Astrocyte of the hippocampus (primary cell): ENCODE data around the gene WDR27.
"Not testable (repeated sequence)": the region's sequence is repeated elsewhere in the genome, so short reads cannot be mapped to it uniquely, and the experiment has no call there.

ENCODE experiments used
- DNase-seq: peaks from one replicate; pipeline ENCODE4 v3.0.0; 2011; ENCODE audit warnings: low read depth, low spot score

The WDR27 gene

GRCh38 chr6:169445661-169446581, 255.9 kb downstream of the WDR27 start:
- no peak for DNase-seq

- DNase-seq: no peak
These were observed 256.6 kb downstream of the WDR27 start for GRCh38 chr6:169445227-169445626.

- DNase-seq: no peak
These were observed 260.5 kb downstream of the WDR27 start for GRCh38 chr6:169441292-169441691.

GRCh38 chr6:169439710-169440109, 262.1 kb downstream of the WDR27 start:
- no peak for DNase-seq

- not testable (repeated sequence) for DNase-seq
These were observed 267.3 kb downstream of the WDR27 start for GRCh38 chr6:169434554-169434953.

DNA sequence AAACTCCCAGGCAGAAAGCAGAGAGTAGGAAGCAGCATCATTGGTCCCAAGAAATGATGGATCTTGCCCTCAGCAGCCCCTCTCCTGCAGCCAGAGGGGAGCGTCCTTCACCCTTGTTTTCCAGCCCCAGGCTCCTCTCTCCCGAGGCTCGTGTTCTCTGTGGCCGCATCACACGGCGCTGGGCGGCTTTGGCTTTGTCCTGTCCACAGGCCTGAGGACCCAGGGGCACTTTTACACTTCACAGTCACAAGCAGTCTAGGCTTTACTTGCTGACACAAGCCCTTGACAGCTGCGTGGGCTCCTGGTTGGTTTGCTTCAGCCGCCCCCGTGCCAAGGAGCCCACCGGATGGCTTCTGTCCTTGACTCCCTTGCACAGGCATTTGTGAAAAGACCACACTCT, 272.8 kb downstream of the WDR27 start:
- no peak for DNase-seq

DNA sequence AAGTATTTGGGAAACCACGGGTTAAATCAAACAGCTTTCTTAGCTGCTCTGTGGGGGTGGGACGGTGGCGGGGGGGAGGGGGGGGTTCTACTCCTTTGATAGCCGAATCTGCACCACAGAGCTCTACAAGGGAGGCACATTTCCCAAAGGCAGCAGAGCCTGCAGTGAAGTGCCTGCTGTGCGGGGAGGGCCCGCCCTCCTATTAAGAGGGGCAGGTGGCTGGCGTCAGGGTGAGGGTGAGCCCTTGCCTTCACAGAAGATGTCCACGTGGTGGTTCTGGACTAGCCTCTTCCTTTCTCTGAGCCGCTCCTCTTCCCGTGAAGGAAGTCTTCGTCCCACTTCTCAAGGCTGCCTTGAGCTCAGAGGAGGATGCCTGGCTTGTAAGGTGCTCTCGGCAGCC, 273.3 kb downstream of the WDR27 start:
- DNase-seq: peak; percentile 19

DNA sequence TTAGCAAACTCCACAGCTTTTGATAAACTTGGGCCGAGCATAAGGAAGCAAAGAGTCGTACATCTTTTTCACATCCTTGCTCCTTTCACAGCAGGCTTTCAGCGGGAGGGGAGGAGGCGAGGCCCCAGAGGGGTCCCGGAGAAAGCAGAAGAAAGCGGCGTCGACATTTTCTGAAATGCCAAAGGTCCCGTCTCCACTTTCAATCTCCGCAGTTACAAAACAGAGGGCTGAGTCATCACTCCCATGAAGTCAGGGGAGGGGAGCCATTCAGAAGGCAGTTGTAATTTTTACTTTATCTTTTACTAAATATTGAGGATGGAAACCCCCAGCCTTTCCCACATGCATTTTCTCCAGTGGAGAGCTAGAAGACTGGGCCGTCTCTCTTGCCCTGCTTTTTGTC, 274.0 kb downstream of the WDR27 start:
- peak; percentile 78 for DNase-seq

- DNase-seq: no peak
These were observed 275.2 kb downstream of the WDR27 start for GRCh38 chr6:169426611-169427010.

DNA sequence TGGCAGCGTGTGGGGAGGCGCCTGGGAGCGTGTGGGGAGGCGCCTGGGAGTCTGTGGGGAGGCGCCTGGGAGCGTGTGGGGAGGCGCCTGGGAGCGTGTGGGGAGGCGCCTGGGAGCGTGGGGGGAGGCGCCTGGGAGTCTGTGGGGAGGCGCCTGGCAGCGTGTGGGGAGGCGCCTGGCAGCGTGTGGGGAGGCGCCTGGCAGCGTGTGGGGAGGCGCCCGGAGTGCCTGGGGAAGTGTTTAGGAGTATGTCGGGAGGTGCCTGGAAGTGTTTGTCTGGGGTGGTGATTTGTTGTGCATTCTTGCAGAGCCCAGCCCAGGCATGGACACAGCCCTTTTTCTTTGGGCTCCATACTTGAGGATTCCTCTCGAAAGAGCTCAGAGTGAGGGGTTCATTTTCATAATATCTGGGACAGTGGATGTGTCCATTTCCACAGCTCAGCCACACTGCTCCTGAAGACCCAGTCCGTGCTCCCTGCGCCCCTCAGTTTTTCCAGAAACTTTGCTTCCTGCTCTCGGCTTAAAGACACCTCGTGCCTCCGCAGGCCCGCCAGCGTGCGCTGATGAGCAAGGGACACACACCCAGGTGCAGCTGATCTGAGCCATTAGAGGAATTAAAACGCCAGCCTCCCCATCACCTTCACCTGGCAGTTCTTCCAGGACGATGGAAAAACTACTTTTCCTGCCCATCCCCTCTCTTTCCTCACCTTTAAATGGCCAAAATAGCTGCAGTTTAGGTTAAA, 276.0 kb downstream of the WDR27 start:
- DNase-seq: no peak

- no peak for DNase-seq
These were observed 277.0 kb downstream of the WDR27 start for GRCh38 chr6:169424821-169425240.

DNA sequence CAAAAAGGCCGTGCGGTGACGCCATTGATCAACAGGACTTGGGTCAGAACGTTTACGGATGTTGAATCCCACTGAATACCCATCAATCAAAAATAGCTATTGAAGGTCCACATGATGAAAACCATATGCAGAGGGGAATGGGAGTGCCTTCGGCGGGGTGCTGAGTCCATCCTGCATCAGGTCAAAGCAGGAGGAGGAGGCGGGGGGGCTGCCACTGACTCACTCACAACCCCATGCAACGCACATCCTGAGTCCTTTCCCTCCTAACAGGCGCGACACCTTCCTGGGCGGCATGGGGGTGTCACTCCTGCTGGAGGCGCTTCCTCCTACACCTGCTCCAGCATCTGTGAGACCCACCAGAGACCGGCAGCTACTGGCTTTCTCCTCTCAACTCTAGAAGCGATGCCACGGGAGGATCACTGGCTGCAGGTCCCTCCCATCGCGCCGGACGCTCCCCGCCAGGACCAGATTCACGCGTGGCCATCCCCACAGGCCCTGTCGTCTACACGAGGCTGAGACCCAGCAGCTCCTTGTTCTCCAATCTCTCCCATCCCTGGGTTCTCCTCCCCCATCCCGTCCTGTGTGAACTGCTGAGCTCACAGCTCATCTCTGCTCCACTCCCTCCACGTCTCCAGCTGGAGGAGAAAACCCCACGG, 277.6 kb downstream of the WDR27 start:
- DNase-seq: no peak

GRCh38 chr6:169421586-169422264, 280.1 kb downstream of the WDR27 start:
- no peak for DNase-seq

GRCh38 chr6:169420912-169421543, 280.8 kb downstream of the WDR27 start:
- DNase-seq: peak; percentile 30

GRCh38 chr6:169417101-169417500, 284.7 kb downstream of the WDR27 start:
- no peak for DNase-seq

DNA sequence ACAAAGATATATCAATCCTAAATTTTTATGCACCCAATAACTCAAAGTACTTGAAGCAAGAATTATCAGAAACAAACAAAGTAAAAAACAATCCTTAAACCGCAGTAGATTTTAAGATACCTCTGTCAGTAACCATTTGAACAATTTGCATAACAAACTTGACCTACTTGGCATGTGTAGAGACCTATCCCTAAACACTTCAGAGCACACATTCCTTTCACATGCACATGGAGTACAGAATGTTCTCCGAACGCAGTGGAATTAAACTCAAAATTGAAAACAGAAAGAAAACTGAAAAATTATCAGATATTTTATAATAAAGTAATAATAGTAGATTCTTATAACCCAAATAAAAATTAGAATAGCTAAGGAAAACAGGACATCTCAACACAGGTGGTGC, 285.6 kb downstream of the WDR27 start:
- DNase-seq: no peak

DNA sequence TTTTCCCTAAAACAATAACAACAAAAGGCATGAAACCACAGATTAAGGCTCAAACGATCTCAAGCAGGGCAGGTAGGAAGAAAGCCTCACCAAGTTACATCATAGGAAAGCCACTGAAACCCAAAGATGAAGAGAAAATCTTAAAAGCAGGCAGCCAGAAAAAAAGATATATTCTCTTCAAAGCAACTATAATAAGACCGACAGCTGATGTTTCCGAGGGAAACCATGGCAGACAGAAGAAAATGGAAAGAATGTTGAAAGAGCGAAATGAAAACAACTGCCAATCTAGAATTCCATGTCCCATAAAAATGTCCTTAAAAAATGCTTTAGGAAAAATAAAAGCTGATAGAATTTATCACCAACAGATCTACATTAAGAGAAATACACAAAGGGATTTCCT, 286.6 kb downstream of the WDR27 start:
- DNase-seq: no peak

DNA sequence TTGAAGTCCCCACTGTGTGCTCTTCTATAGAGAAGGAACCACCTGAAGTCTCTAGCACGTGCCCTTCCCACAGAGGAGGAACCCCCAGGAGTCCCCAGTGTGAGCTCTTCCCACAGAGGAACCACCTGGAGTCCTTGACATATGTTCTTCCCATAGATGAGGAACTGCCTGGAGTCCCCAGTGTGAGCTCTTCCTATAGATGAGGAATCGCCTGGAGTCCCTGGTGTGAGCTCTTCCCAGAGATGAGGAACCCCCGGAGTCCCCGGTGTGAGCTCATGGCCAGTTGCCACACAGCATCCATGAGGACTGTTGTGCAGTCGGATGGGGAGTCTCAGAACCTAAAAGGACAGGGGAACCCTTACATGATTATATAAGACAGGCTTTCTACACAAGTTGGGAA, 290.1 kb downstream of the WDR27 start:
- no peak for DNase-seq

DNA sequence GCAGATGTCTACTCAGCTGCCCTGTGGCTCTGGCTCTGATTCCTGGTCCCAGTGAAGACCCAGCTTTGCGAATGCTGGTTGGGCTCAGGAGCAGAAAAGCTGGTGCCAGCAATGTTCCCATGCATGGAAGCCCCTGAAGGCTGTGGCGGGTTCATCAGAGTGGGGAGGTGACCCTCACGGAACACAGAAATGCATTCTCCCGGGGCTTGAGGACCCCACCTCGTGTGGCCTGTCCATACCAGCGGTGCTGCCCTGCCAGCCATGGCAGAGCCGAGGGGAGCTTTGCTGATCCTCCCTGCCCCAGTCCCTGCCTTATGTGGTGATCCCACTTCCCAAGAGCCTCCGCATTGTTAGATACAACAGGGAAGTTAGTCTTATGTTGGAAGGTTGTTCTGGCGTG, 290.5 kb downstream of the WDR27 start:
- DNase-seq: no peak

DNA sequence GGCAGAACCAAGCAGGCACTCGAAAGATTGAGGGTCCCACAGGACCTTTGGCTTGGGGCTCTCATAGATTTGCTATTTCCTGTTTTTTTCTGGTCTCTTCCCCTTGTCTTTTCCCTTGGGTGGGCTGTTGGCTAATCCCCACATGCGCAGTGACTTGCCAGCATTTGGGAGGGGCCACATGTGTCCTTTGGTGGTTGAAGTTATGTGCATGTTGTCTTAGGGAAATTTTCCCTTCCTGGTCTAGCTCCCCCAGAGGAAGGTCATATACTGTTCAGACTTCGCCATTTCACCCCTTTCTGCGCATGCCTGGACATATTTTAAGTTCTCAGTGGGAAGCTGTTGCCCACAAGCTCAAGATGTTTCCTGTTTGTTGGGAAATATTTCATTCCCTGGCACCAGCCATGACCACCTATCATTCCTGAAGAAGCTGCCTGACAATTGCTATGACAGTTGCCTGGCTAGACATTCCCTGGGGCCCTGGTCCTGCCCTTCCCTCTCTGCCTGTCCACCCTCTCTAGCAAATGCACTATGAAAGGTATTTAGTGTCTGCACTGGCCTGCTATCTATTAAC, 292.0 kb downstream of the WDR27 start:
- DNase-seq: no peak

DNA sequence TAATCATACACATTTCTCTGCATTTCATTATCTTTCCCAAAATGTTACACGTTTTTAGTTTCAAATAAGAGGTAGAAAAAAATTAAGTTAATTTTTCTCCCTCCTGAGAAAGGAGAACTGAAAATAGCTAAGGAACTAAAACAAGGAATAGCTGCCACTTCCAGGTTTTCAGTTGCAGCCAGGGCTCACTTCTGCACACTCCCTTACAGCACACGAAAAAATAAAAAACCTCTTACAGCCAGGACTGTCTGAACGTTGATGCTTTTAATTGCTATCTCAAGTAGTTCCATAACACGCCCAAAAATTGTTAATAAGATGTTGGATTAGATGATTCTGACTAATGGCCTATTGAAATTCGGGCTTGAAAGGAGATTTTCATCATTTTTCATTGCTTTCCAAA, 294.5 kb downstream of the WDR27 start:
- no peak for DNase-seq
